ENCODE data around the gene ZNF774. TPM values are rescaled to one million over a fixed set of nuclear protein-coding genes. Genes with fewer than 3 reads are reported as not detected.

Gene ZNF774
- total RNA-seq, 1 donor from 2014 or later, result 4.8 TPM

DNA sequence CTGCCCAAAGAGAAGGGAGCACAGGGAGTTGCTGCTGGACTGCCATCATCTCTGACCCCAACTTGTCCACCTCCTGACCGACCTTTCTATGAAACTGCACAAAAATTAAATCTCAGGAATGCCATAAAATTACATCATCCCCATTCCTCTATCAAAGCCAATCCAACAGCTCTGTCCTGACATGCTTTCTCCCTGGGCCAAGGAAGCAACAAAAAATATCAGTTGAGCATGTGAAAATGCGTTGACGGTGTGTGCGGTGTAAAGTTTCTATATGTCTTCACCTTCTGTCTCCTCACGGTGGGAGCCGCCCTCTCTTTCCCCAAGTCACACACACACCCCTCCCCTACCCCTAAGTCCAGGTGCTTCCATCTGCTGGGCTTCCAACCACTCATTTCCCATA, 3.6 kb upstream of the ZNF774 start:
- H3K4me1 Mint-ChIP-seq (ENCODE audit: unreplicated experiment), result no peaks in the 10 kb centered on the region
- no peak overlapping the region for H3K27ac Mint-ChIP-seq
- no peak overlapping the region for H3K4me3 Mint-ChIP-seq
- H3K9me3 Mint-ChIP-seq, result peaks cover 5% of the 10 kb centered on the region
- DNase-seq (ENCODE audit: extremely low spot score, unreplicated experiment), result no peak
- peaks cover 5% of the 10 kb centered on the region for H3K36me3 Mint-ChIP-seq
- TF ChIP-seq CTCF (conservative IDR thresholded peaks at IDR 0.05), result no peak
- H3K27me3 Mint-ChIP-seq, result no peaks in the 10 kb centered on the region

DNA sequence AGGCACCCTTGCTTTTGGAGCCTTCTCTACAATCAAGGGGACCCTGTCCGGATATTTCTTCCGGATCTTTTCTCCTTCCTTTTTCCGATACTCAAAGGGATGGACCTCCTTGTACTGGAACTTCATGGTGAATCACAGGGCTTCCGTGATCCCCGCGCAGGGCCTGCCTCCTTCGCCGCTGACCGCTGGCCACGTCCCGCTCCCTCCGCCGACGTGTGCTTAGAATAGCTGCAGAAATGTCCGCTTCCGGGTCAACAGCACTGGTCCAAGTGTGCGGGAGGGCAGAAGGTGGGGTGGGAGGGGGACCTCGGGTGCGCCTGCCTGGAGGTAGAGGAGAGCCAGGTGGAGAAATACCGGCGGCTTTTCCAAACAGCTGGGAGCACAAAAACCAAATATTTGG, 3.0 kb upstream of the ZNF774 start:
- DNase-seq (ENCODE audit: extremely low spot score, unreplicated experiment), result no peak
- Mint-ChIP-seq H3K4me1 (ENCODE audit: unreplicated experiment) (no peaks in the 10 kb centered on the region), H3K36me3 (peaks cover 5% of the 10 kb centered on the region), H3K4me3 (no peak overlapping the region), H3K27ac (no peak overlapping the region), H3K9me3 (peaks cover 5% of the 10 kb centered on the region), H3K27me3 (no peaks in the 10 kb centered on the region)
- no peak for TF ChIP-seq CTCF (conservative IDR thresholded peaks at IDR 0.05)

- Mint-ChIP-seq H3K27ac (no peak overlapping the region), H3K4me1 (ENCODE audit: unreplicated experiment) (no peaks in the 10 kb centered on the region), H3K36me3 (peaks cover 5% of the 10 kb centered on the region), H3K4me3 (no peak overlapping the region), H3K27me3 (no peaks in the 10 kb centered on the region), H3K9me3 (peaks cover 5% of the 10 kb centered on the region)
- no peak for TF ChIP-seq CTCF (conservative IDR thresholded peaks at IDR 0.05)
- DNase-seq (ENCODE audit: extremely low spot score, unreplicated experiment), result no peak
These were observed 2.3 kb upstream of the ZNF774 start for GRCh38 chr15:90349821-90350220.

GRCh38 chr15:90351479-90352106, 491 bp upstream of the ZNF774 start:
- peaks cover 5% of the 10 kb centered on the region for H3K9me3 Mint-ChIP-seq
- no peak for TF ChIP-seq CTCF (conservative IDR thresholded peaks at IDR 0.05)
- peak overlapping the region; percentile 82 for H3K27ac Mint-ChIP-seq
- peak overlapping the region; percentile 93 for H3K4me3 Mint-ChIP-seq
- H3K4me1 Mint-ChIP-seq (ENCODE audit: unreplicated experiment), result no peaks in the 10 kb centered on the region
- no peaks in the 10 kb centered on the region for H3K27me3 Mint-ChIP-seq
- no peak for DNase-seq (ENCODE audit: extremely low spot score, unreplicated experiment)
- H3K36me3 Mint-ChIP-seq, result peaks cover 5% of the 10 kb centered on the region

DNA sequence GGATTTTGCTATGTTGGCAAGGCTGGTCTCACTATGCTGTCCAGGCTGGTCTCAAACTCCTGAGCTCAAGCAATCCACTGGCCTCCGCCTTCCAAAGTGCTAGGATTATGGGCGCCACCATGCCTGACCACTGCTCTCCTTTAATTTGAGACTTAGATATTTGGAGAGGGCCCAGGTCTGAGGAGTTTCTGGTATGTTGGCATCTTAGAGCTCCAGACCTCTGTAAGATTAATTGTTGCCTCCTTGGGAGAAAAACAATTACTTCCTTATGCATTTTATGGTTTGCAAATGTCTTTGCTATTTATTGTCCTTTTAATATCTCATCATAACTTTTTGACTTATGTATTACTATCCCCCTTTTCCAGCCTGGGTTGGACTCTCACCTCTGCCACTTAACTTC, 2.9 kb downstream of the ZNF774 start:
- no peak for DNase-seq (ENCODE audit: extremely low spot score, unreplicated experiment)
- TF ChIP-seq CTCF (conservative IDR thresholded peaks at IDR 0.05), result no peak
- Mint-ChIP-seq H3K27me3 (no peaks in the 10 kb centered on the region), H3K9me3 (peaks cover 2% of the 10 kb centered on the region), H3K36me3 (peaks cover 5% of the 10 kb centered on the region), H3K27ac (no peak overlapping the region), H3K4me3 (no peak overlapping the region), H3K4me1 (ENCODE audit: unreplicated experiment) (no peaks in the 10 kb centered on the region)

Measured in type B pancreatic cell (in vitro differentiated cells).